Measurements from ENCODE around the gene ANKRD7. TPM values are rescaled to one million over a fixed set of nuclear protein-coding genes. Genes with fewer than 3 reads are reported as not detected.

ANKRD7 gene, protein sequence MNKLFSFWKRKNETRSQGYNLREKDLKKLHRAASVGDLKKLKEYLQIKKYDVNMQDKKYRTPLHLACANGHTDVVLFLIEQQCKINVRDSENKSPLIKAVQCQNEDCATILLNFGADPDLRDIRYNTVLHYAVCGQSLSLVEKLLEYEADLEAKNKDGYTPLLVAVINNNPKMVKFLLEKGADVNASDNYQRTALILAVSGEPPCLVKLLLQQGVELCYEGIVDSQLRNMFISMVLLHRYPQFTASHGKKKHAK
- total RNA-seq (not detected), polyA plus RNA-seq (not detected)

DNA sequence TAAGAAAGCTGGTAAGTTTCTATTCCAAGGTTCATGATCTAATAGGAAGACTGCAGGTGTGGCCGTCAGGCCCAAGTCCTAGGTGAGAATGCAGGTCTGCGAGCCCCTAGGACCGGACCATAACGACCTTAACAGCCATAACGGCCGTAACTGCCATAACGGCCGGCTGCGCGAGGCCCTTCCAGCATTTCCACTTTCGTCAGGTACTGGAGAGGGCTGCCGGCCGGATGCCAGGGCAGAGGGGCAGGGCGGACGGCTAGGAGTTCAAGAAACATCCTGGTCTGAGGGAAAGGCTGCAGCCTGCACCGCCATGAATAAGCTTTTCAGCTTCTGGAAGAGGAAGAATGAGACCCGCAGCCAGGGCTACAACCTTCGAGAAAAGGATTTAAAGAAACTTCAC lies at the start of gene ANKRD7:
Gene ANKRD7, plus strand, starts transcription at position 184 of the 400 bp plus-strand sequence. Its CDS starts 127 bp downstream, at position 311.
- no peaks in the 10 kb centered on the region for H3K4me1 Mint-ChIP-seq
- H3K9me3 Mint-ChIP-seq, result no peaks in the 10 kb centered on the region
- Histone ChIP-seq H3K27me3 (ENCODE audit: insufficient read depth, low read length) (no peaks in the 10 kb centered on the region), H3K4me3 (ENCODE audit: low read length in 2 of 2) (no peak within 1 kb of the TSS), H3K27ac (ENCODE audit: low read depth, low read length) (no peak within 1 kb of the TSS), H3K4me1 (ENCODE audit: insufficient read depth, low read length) (no peaks in the 10 kb centered on the region), H3K36me3 (ENCODE audit: insufficient read depth, low read length) (no peaks in the 10 kb centered on the region), H3K9me3 (ENCODE audit: control insufficient read depth in 1 of 2, low read length in 2 of 2) (no peaks in the 10 kb centered on the region)
- H3K27ac Mint-ChIP-seq, result no peak within 1 kb of the TSS
- peaks cover 3 to 6% of the 10 kb centered on the region in 2 donors for H3K27me3 Mint-ChIP-seq
- ChIA-PET POLR2A (ENCODE audit: partially characterized antibody) (no interaction called here), CTCF (ENCODE audit: partially characterized antibody) (no interaction called here)
- no peak within 1 kb of the TSS for H3K4me3 Mint-ChIP-seq
- no peak for DNase-seq
- intact Hi-C loops (cut with micrococcal nuclease), result no loop called here
- H3K36me3 Mint-ChIP-seq, result no peaks in the 10 kb centered on the region

DNA sequence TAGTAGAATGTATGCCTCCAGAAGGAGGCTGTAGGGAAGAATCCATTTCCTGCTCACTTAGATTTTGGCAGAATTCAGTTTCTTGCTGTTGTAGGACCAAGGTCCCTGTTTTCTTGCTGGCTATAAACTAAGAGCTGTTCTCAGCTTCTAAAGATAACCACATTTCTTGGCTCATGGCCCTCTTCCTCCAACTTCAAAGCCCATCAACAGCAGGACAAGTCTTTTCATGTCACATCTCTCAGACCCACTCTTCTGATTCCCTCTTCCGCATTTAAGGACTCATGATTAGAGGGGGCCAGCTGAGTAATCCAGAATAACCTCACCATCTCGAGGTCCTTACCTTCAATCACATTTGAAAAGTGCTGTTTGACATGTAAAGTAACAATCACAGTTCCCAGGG lies 48.8 kb upstream of the ANKRD7 start:
- DNase-seq, result no peak
- Mint-ChIP-seq H3K27ac (no peak overlapping the region), H3K4me1 (no peaks in the 10 kb centered on the region), H3K27me3 (peaks cover 10 to 15% of the 10 kb centered on the region in 2 donors), H3K36me3 (no peaks in the 10 kb centered on the region), H3K4me3 (no peak overlapping the region), H3K9me3 (no peaks in the 10 kb centered on the region)
- ChIA-PET CTCF (ENCODE audit: partially characterized antibody) (no interaction called here), POLR2A (ENCODE audit: partially characterized antibody) (no interaction called here)
- no peaks in the 10 kb centered on the region for H3K36me3 ChIP-seq (ENCODE audit: insufficient read depth, low read length)
- no peak overlapping the region for H3K27ac ChIP-seq (ENCODE audit: low read depth, low read length)
- no peak overlapping the region for H3K4me3 ChIP-seq (ENCODE audit: low read length in 2 of 2)
- H3K4me1 ChIP-seq (ENCODE audit: insufficient read depth, low read length), result no peaks in the 10 kb centered on the region
- H3K27me3 ChIP-seq (ENCODE audit: insufficient read depth, low read length), result no peaks in the 10 kb centered on the region
- intact Hi-C loops (cut with micrococcal nuclease), result loop anchor here (2.0 kb wide), 1 partner anchor 17 kb away; no protein-coding TSS in a partner anchor
- no peaks in the 10 kb centered on the region for H3K9me3 ChIP-seq (ENCODE audit: control insufficient read depth in 1 of 2, low read length in 2 of 2)

DNA sequence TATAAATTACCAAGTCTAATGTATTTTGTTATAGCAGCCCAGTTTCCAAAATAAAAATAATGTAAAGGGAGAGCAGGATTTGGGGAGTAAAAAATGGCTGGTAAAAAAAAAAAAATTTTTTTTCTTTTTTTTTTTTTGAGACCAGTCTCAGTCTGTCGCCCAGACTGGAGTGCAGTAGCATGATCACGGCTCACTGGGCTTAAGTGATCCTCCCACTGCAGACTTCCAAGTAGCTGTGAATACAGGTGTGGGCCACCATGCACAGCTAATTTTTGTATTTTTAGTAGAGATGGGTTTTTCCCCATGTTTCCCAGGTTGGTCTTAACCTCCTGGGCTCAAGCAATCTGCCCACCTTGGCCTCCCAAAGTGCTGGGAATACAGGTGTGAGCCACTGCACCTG lies 45.3 kb upstream of the ANKRD7 start:
- peaks cover 0 to 4% of the 10 kb centered on the region in 2 donors for H3K36me3 Mint-ChIP-seq
- POLR2A ChIA-PET (ENCODE audit: partially characterized antibody), result no interaction called here
- no peak overlapping the region for H3K27ac Mint-ChIP-seq

DNA sequence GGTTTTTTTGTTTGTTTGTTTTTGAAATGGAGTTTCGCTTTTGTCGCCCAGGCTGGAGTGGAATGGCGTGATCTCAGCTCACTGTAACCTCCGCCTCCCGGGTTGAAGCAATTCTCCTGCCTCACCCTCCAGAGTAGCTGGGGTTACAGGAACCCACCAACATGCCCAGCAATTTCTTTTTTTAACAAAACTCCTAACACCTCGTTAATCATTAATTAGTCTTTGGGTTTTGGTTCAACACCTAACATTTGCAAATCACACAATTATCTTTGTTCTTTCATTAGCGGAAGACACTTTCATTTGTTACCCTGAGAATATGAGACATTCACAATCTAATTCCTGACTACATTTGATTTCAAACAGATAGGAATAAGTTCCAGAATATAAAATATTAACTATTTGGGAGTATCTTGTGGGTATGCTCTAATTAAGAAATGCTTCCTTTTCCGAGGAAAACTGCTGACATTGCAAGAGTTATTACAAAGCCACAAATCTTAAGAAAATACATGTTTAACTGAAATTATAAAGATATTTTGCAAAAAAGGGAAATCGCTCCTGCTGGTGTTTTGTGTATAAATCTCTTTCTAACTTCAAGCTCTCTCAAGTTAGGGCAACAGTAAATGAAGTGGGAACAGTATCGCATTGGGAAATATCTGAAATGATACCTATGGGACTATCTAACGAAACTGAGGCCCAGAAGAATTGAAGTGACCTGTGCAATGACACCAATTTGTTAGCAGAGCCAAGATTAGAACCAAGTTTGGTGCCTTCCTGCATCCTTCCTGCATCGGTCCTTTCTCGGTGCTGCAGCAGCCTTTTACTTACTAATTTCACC lies 41.7 kb upstream of the ANKRD7 start:
- peak overlapping the region; percentile 95 for H3K27ac ChIP-seq (ENCODE audit: low read depth, low read length)
- peaks cover 5% of the 10 kb centered on the region for H3K36me3 ChIP-seq (ENCODE audit: insufficient read depth, low read length)
- H3K36me3 Mint-ChIP-seq, result peaks cover 6 to 22% of the 10 kb centered on the region in 2 donors
- H3K27me3 Mint-ChIP-seq, result peaks cover 0 to under 1% of the 10 kb centered on the region in 2 donors
- H3K4me1 ChIP-seq (ENCODE audit: insufficient read depth, low read length), result peaks cover 39% of the 10 kb centered on the region
- DNase-seq, result no peak
- intact Hi-C loops (cut with micrococcal nuclease), result no loop called here
- CTCF ChIA-PET (ENCODE audit: partially characterized antibody), result no interaction called here
- H3K4me1 Mint-ChIP-seq, result peaks cover 29 to 49% (median 36%) of the 10 kb centered on the region in 4 donors
- H3K4me3 Mint-ChIP-seq, result peak overlapping the region; percentile 92 to 100 (median 98)
- peaks cover 0 to 4% (median 0%) of the 10 kb centered on the region in 8 donors for H3K9me3 Mint-ChIP-seq
- H3K27ac Mint-ChIP-seq, result peak overlapping the region; percentile 92 to 100 (median 100)
- H3K9me3 ChIP-seq (ENCODE audit: control insufficient read depth in 1 of 2, low read length in 2 of 2), result no peaks in the 10 kb centered on the region
- H3K4me3 ChIP-seq (ENCODE audit: low read length in 2 of 2), result peak overlapping the region; percentile 63 to 89
- H3K27me3 ChIP-seq (ENCODE audit: insufficient read depth, low read length), result no peaks in the 10 kb centered on the region
- POLR2A ChIA-PET (ENCODE audit: partially characterized antibody), result no interaction called here

More for the DNA sequence above, 45.3 kb upstream of the ANKRD7 start:
- no peak overlapping the region for H3K4me3 ChIP-seq (ENCODE audit: low read length in 2 of 2)
- Mint-ChIP-seq H3K9me3 (peaks cover 0 to 4% (median 0%) of the 10 kb centered on the region in 8 donors), H3K27me3 (peaks cover 0 to 6% of the 10 kb centered on the region in 2 donors), H3K4me1 (peaks cover 9 to 16% (median 10%) of the 10 kb centered on the region in 4 donors), H3K4me3 (no peak overlapping the region)
- DNase-seq, result no peak
- no peaks in the 10 kb centered on the region for H3K9me3 ChIP-seq (ENCODE audit: control insufficient read depth in 1 of 2, low read length in 2 of 2)
- H3K36me3 ChIP-seq (ENCODE audit: insufficient read depth, low read length), result no peaks in the 10 kb centered on the region
- CTCF ChIA-PET (ENCODE audit: partially characterized antibody), result interaction anchor here (0.5 to 1.8 kb wide), 2 partner anchors 17 to 356 kb away, joined by 3 to 5 read pairs; no protein-coding TSS in a partner anchor
- H3K27me3 ChIP-seq (ENCODE audit: insufficient read depth, low read length), result no peaks in the 10 kb centered on the region
- no peak overlapping the region for H3K27ac ChIP-seq (ENCODE audit: low read depth, low read length)
- peaks cover 6% of the 10 kb centered on the region for H3K4me1 ChIP-seq (ENCODE audit: insufficient read depth, low read length)
- intact Hi-C loops (cut with micrococcal nuclease), result no loop called here

DNA sequence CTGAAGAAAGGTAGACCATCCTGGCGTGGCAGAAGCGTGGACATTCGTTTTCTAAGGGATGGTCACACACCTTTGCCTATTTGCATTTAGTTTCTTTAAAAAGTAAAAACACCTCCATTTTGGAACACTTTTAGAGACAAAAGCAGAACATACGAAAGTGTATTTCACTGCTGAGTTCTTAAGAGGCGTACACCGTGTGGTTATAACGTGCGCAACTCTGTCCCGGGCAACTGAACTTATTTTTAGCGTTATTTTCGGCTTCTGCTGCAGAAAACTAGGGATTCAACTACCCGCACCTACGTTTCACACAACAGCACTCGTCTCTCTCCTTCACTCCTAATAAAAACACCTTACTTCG lies 41.1 kb upstream of the ANKRD7 start:
- peak overlapping the region; percentile 92 to 100 (median 100) for H3K27ac Mint-ChIP-seq
- Histone ChIP-seq H3K27me3 (ENCODE audit: insufficient read depth, low read length) (no peaks in the 10 kb centered on the region), H3K27ac (ENCODE audit: low read depth, low read length) (peak overlapping the region; percentile 95), H3K36me3 (ENCODE audit: insufficient read depth, low read length) (peaks cover 10% of the 10 kb centered on the region), H3K4me1 (ENCODE audit: insufficient read depth, low read length) (peaks cover 41% of the 10 kb centered on the region), H3K9me3 (ENCODE audit: control insufficient read depth in 1 of 2, low read length in 2 of 2) (no peaks in the 10 kb centered on the region), H3K4me3 (ENCODE audit: low read length in 2 of 2) (peak overlapping the region; percentile 63 to 89)
- peak overlapping the region; percentile 92 to 100 (median 98) for H3K4me3 Mint-ChIP-seq
- peaks cover 0 to 4% (median 0%) of the 10 kb centered on the region in 8 donors for H3K9me3 Mint-ChIP-seq
- H3K36me3 Mint-ChIP-seq, result peaks cover 10 to 28% of the 10 kb centered on the region in 2 donors
- ChIA-PET CTCF (ENCODE audit: partially characterized antibody) (no interaction called here), POLR2A (ENCODE audit: partially characterized antibody) (interaction anchor here (1.6 kb wide), 1 partner anchor 10 kb away, joined by 5 read pairs; no protein-coding TSS in a partner anchor)
- intact Hi-C loops (cut with micrococcal nuclease), result no loop called here
- H3K27me3 Mint-ChIP-seq, result no peaks in the 10 kb centered on the region
- peaks cover 29 to 55% (median 38%) of the 10 kb centered on the region in 4 donors for H3K4me1 Mint-ChIP-seq
- no peak for DNase-seq

DNA sequence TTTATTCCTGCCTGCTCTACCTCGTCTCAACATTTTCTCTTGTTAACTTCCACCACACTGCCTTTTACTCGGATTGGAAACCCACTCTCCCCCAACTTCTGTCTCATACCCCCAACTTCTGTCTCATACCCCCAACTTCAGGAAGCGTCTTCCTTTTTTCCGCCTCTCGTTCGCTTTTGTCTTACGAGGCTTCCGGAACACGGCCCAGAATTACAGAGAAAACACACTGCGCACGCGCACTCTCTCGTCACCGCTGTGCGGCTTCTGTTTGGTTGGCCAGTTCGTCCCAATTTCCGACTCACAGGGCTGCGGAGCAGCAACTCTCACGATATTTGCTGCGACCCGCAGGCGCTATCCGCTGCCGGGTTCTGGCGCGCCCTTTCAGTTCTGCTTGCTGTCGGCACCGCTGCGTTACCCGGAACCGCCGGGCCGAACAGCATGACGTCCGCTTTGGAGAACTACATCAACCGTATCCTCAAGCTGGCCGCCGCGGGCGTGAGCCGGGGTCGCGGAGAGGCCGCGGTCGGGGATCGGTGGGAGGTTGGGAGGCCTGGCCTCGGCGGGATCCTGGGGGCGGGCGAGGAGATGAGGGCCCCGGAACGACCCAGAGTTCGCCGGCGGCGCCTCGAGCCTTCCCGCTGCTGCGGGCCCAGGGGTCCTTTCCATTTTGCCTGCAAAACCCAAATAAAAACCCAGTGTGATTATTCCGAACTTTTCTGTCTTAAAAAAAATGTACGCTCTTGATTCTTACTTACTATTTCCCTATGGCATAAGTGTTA lies 40.5 kb upstream of the ANKRD7 start, which contains the start of gene LSM8:
Gene LSM8, plus strand, starts transcription at position 379 of the 779 bp plus-strand sequence. Its CDS starts 60 bp downstream, at position 439.
- peak; percentile 96 to 98 (median 97) for DNase-seq
- POLR2A ChIA-PET (ENCODE audit: partially characterized antibody), result interaction anchor here (0.9 to 1.6 kb wide), 2 partner anchors 10 to 15 kb away, joined by 3 to 5 read pairs; no protein-coding TSS in a partner anchor
- CTCF ChIA-PET (ENCODE audit: partially characterized antibody), result no interaction called here
- Mint-ChIP-seq H3K36me3 (peaks cover 12 to 30% of the 10 kb centered on the region in 2 donors), H3K4me1 (peaks cover 29 to 55% (median 38%) of the 10 kb centered on the region in 4 donors), H3K9me3 (peaks cover 0 to 4% (median 0%) of the 10 kb centered on the region in 8 donors), H3K27ac (peak within 1 kb of the TSS; percentile 92 to 100 (median 100)), H3K4me3 (peak within 1 kb of the TSS; percentile 92 to 100 (median 98)), H3K27me3 (no peaks in the 10 kb centered on the region)
- Histone ChIP-seq H3K27ac (ENCODE audit: low read depth, low read length) (peak within 1 kb of the TSS; percentile 95), H3K4me1 (ENCODE audit: insufficient read depth, low read length) (peaks cover 41% of the 10 kb centered on the region), H3K9me3 (ENCODE audit: control insufficient read depth in 1 of 2, low read length in 2 of 2) (no peaks in the 10 kb centered on the region), H3K27me3 (ENCODE audit: insufficient read depth, low read length) (no peaks in the 10 kb centered on the region), H3K36me3 (ENCODE audit: insufficient read depth, low read length) (peaks cover 12% of the 10 kb centered on the region), H3K4me3 (ENCODE audit: low read length in 2 of 2) (peak within 1 kb of the TSS; percentile 63 to 96)
- intact Hi-C loops (cut with micrococcal nuclease), result loop anchor here (1.0 to 2.0 kb wide), 3 partner anchors 12 to 1973 kb away; partner anchors contain the start of genes CAPZA2 and TES

All from CD4-positive, alpha-beta memory T cell (primary cell).